Brain microvascular endothelial cell (primary cell): ENCODE measurements around the gene CCDC188.

ENCODE experiments used
- DNase-seq: peaks from one replicate; pipeline ENCODE4 v3.0.0-alpha.2; 2020
- H3K27ac ChIP-seq: fragments of 250-450 bp; sonication (Bioruptor Pico); 2 replicates; pipeline ENCODE4 v1.5.1; 2020; ENCODE audit warnings: mild to moderate bottlenecking, moderate library complexity
- H3K27me3 ChIP-seq: fragments of 250-450 bp; sonication (Bioruptor Pico); replicated peaks from 2 replicates; pipeline ENCODE4 v1.5.1; 2020; ENCODE audit warnings: mild to moderate bottlenecking
- H3K36me3 ChIP-seq: fragments of 250-450 bp; sonication (Bioruptor Pico); replicated peaks from 2 replicates; pipeline ENCODE4 v1.5.1; 2020; ENCODE audit warnings: mild to moderate bottlenecking
- H3K4me3 ChIP-seq: 2 replicates; pipeline ENCODE4 v1.5.1; 2011; ENCODE audit warnings: low read depth, mild to moderate bottlenecking, control low read depth, low read length, moderate library complexity
- CTCF ChIP-seq: IDR thresholded peaks from 2 replicates; pipeline ENCODE4 v1.5.1; 2011; ENCODE audit warnings: low read depth, mild to moderate bottlenecking, moderate library complexity, low read length, control low read depth, inconsistent platforms; ENCODE audit errors: missing control alignments
- in situ Hi-C: cut with HindIII; loops from 2 replicates; pipeline ENCODE4 v1.10.0; 2017; ENCODE audit warnings: low sequenced_read_pairs, low pct_ligation_motif_present

Gene CCDC188

GRCh38 chr22:20102203-20102780 is 48.6 kb downstream of the CCDC188 start:
- in situ Hi-C loops = no loop called here
- H3K27me3 ChIP-seq = no peaks in the 10 kb centered on the region
- peaks cover 80% of the 10 kb centered on the region for H3K36me3 ChIP-seq
- peak; percentile 12 for TF ChIP-seq CTCF
- no peak for DNase-seq
- H3K27ac ChIP-seq = no peak overlapping the region
- H3K4me3 ChIP-seq = no peak overlapping the region

GRCh38 chr22:20101638-20102037 is 49.2 kb downstream of the CCDC188 start:
- no peaks in the 10 kb centered on the region for H3K27me3 ChIP-seq
- H3K4me3 ChIP-seq = no peak overlapping the region
- DNase-seq = no peak
- no peak for TF ChIP-seq CTCF
- H3K36me3 ChIP-seq = peaks cover 79% of the 10 kb centered on the region
- H3K27ac ChIP-seq = no peak overlapping the region
- in situ Hi-C loops = no loop called here

GRCh38 chr22:20099099-20099711 is 51.6 kb downstream of the CCDC188 start:
- Histone ChIP-seq H3K27ac (no peak overlapping the region), H3K4me3 (no peak overlapping the region), H3K27me3 (no peaks in the 10 kb centered on the region), H3K36me3 (peaks cover 79% of the 10 kb centered on the region)
- in situ Hi-C loops = no loop called here
- DNase-seq = no peak
- no peak for TF ChIP-seq CTCF
